NB4 (cell line): Measurements from ENCODE around the gene TMEM233.

Experiments
- MYC ChIP-seq: IDR thresholded peaks from 2 replicates; pipeline ENCODE4 v1.6.1; 2011; ENCODE audit warnings: low read depth, low read length
- POLR2A ChIP-seq: IDR thresholded peaks from 2 replicates; pipeline ENCODE4 v1.6.1; 2011; ENCODE audit warnings: mild to moderate bottlenecking; ENCODE audit not compliant: insufficient read length; ENCODE audit errors: extremely low read depth
- TF ChIP-seq, protein P1 (sequence below): IDR thresholded peaks from one replicate; pipeline ENCODE4 v1.5.1; 2012; ENCODE audit warnings: low read depth, low read length
- TF ChIP-seq, protein P2 (sequence below): IDR thresholded peaks from 2 replicates; pipeline ENCODE4 v1.6.1; 2011; ENCODE audit warnings: low read depth, low read length

DNA sequence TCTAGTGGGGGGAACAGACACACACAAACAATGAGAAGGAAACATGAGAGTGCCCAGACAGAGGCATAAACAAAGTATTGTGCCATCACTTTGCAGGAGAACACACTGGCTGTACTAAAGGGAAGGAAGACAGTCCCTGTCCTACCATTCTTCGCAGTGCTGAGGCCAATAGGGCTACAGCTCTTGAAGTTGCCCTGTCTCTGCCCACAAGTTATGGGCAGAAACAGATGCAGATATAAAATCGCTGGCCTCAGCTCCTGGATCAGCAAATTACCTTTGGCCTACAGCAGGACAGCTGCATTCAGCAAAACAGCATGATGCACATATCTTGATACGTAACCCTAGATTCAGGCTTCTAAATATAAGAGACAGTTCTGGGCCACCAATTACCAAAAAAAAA lies 51.4 kb downstream of the TMEM233 start:
- TF ChIP-seq, protein P1, sequence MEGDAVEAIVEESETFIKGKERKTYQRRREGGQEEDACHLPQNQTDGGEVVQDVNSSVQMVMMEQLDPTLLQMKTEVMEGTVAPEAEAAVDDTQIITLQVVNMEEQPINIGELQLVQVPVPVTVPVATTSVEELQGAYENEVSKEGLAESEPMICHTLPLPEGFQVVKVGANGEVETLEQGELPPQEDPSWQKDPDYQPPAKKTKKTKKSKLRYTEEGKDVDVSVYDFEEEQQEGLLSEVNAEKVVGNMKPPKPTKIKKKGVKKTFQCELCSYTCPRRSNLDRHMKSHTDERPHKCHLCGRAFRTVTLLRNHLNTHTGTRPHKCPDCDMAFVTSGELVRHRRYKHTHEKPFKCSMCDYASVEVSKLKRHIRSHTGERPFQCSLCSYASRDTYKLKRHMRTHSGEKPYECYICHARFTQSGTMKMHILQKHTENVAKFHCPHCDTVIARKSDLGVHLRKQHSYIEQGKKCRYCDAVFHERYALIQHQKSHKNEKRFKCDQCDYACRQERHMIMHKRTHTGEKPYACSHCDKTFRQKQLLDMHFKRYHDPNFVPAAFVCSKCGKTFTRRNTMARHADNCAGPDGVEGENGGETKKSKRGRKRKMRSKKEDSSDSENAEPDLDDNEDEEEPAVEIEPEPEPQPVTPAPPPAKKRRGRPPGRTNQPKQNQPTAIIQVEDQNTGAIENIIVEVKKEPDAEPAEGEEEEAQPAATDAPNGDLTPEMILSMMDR = no peak
- TF ChIP-seq, protein P2, sequence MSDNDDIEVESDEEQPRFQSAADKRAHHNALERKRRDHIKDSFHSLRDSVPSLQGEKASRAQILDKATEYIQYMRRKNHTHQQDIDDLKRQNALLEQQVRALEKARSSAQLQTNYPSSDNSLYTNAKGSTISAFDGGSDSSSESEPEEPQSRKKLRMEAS = no peak
- TF ChIP-seq MYC = no peak
- TF ChIP-seq POLR2A = no peak
